Right ventricle myocardium superior (tissue), 1 donor: ENCODE results near the gene OAS1. TPM values are rescaled to one million over a fixed set of nuclear protein-coding genes. Genes with fewer than 3 reads are reported as not detected.

ENCODE experiments used
- ATAC-seq: fragments of 200-7000 bp; cut with Tn5 transposase; one replicate; pipeline ENCODE4 v1.9.1; 2020; ENCODE audit warnings: mild to moderate bottlenecking; ENCODE audit not compliant: poor library complexity
- DNase-seq: peaks from one replicate; pipeline ENCODE4 v3.0.0-alpha.2; 2020
- intact Hi-C: fragments of 100-400 bp; cut with DNase I; formaldehyde crosslinking; loops from one replicate; pipeline ENCODE4 v1.11.2; 2022
- long read RNA-seq: library from polyadenylated mRNA; unstranded; transcript quantifications from one replicate; pipeline ENCODE4 v2.0.0, GENCODE V29; 2021
- total RNA-seq: library from RNA; stranded (reverse); fragmentation: NEBNext Ultra II Directional; extraction: Animal tissue kit (Norgen Biotek cat#: 25700); gene quantifications from one replicate; pipeline ENCODE4 v1.2.1, GENCODE V29; 2021
- donor health status: DM: no; HTN: yes; CAD: no; lungs with severe emphysema.

Gene OAS1
- 4.6 TPM for total RNA-seq
- long read RNA-seq, partial matches to known transcripts: 0 of 6 reads
- long read RNA-seq, other reads (novel, unspliced or antisense): 1 of 6 reads

GRCh38 chr12:112906712-112907414 is at the start of gene OAS1:
Gene OAS1 (plus strand): TSS chr12:112906962. CDS start chr12:112907040, 78 bp downstream.
- no peak for DNase-seq
- intact Hi-C loops: no loop called here
- ATAC-seq: peak; percentile 90

GRCh38 chr12:112859291-112859690 is 47.5 kb upstream of the OAS1 start:
- intact Hi-C loops: no loop called here
- no peak for DNase-seq
- ATAC-seq: no peak

GRCh38 chr12:112860181-112860580 is 46.6 kb upstream of the OAS1 start:
- ATAC-seq (no peak), DNase-seq (no peak)
- intact Hi-C loops: no loop called here

GRCh38 chr12:112861284-112861683 is 45.5 kb upstream of the OAS1 start:
- DNase-seq: no peak
- ATAC-seq: no peak
- intact Hi-C loops: no loop called here

- ATAC-seq: no peak
- no peak for DNase-seq
- intact Hi-C loops: no loop called here
These were observed 44.0 kb upstream of the OAS1 start for GRCh38 chr12:112862636-112863290.

GRCh38 chr12:112868459-112869041 is 38.2 kb upstream of the OAS1 start:
- no peak for ATAC-seq

GRCh38 chr12:112869091-112869490 is 37.7 kb upstream of the OAS1 start:
- ATAC-seq (no peak), DNase-seq (no peak)
- intact Hi-C loops: no loop called here

More at GRCh38 chr12:112868459-112869041, 38.2 kb upstream of the OAS1 start:
- intact Hi-C loops: no loop called here
- no peak for DNase-seq

- intact Hi-C loops: no loop called here
- ATAC-seq (no peak), DNase-seq (no peak)
These were observed 37.0 kb upstream of the OAS1 start for GRCh38 chr12:112869778-112870177.

- intact Hi-C loops: no loop called here
- no peak for DNase-seq
- no peak for ATAC-seq
These were observed 36.3 kb upstream of the OAS1 start for GRCh38 chr12:112870267-112870980.

GRCh38 chr12:112875608-112876007 is 31.2 kb upstream of the OAS1 start:
- intact Hi-C loops: no loop called here
- ATAC-seq: no peak
- no peak for DNase-seq

GRCh38 chr12:112876506-112876905 is 30.3 kb upstream of the OAS1 start:
- no peak for DNase-seq
- ATAC-seq: no peak
- intact Hi-C loops: no loop called here

GRCh38 chr12:112877006-112877405 is 29.8 kb upstream of the OAS1 start:
- DNase-seq (no peak), ATAC-seq (no peak)
- intact Hi-C loops: no loop called here

- no peak for DNase-seq
- intact Hi-C loops: no loop called here
- no peak for ATAC-seq
These were observed 28.3 kb upstream of the OAS1 start for GRCh38 chr12:112878488-112878887.

GRCh38 chr12:112879191-112879705 is 27.5 kb upstream of the OAS1 start:
- intact Hi-C loops: no loop called here
- ATAC-seq (no peak), DNase-seq (no peak)

- intact Hi-C loops: no loop called here
- ATAC-seq: no peak
- no peak for DNase-seq
These were observed 25.2 kb upstream of the OAS1 start for GRCh38 chr12:112881602-112882001.

- ATAC-seq (no peak), DNase-seq (no peak)
- intact Hi-C loops: no loop called here
These were observed 21.5 kb upstream of the OAS1 start for GRCh38 chr12:112885236-112885635.

- no peak for ATAC-seq
- intact Hi-C loops: no loop called here
- DNase-seq: no peak
These were observed 19.2 kb upstream of the OAS1 start for GRCh38 chr12:112887550-112887949.

GRCh38 chr12:112891093-112892024 is 15.4 kb upstream of the OAS1 start:
- intact Hi-C loops: no loop called here
- no peak for ATAC-seq
- no peak for DNase-seq
